ENCODE data around the gene PLXNB2. TPM values are rescaled to one million over a fixed set of nuclear protein-coding genes. Genes with fewer than 3 reads are reported as not detected.
"Not testable (repeated sequence)": the region's sequence is repeated elsewhere in the genome, so short reads cannot be mapped to it uniquely, and the experiment has no call there.

The PLXNB2 gene
- total RNA-seq, 1 donor from 2014 or later: 85.7 TPM

DNA sequence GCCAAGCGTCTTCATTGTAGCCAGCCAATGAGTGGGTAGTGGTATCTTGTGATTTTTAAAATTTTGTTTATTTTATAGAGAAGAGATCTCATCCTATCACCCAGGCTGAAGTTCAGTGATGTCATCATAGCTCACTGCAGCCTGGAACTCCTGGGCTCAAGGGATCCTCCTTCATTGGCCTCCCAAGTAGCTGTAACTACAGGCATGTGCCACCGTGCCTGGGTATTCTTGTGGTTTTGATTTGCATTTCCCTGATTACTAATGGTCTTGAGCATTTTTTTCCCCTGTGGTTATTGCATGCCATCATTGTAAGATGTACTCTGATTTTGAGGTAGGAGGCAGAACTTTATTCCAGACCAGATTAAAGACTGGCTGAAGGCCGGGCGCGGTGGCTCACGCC lies 21.8 kb upstream of the PLXNB2 start:
- intact Hi-C loops (cut with DNase I): loop anchor here (5.0 kb wide), 1 partner anchor 37 kb away; no protein-coding TSS in a partner anchor
- no peak for DNase-seq (ENCODE audit: low spot score)

DNA sequence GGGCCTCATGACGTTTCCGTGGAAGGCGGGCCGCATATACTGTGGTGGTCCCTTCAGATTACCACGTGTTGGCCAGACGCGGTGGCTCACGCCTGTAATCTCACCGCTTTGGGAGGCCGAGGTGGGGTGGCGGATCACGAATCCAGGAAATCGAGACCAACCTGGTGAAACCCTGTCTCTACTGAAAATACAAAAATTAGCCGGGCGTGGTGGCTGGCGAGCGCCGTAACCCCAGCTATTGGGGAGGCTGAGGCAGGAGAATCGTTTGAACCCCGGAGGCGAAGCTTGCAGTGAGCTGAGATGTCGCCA lies 20.2 kb upstream of the PLXNB2 start:
- DNase-seq (ENCODE audit: low spot score): no peak
- intact Hi-C loops (cut with DNase I): loop anchor here (1.0 to 5.0 kb wide), 2 partner anchors 35 to 51 kb away; no protein-coding TSS in a partner anchor

DNA sequence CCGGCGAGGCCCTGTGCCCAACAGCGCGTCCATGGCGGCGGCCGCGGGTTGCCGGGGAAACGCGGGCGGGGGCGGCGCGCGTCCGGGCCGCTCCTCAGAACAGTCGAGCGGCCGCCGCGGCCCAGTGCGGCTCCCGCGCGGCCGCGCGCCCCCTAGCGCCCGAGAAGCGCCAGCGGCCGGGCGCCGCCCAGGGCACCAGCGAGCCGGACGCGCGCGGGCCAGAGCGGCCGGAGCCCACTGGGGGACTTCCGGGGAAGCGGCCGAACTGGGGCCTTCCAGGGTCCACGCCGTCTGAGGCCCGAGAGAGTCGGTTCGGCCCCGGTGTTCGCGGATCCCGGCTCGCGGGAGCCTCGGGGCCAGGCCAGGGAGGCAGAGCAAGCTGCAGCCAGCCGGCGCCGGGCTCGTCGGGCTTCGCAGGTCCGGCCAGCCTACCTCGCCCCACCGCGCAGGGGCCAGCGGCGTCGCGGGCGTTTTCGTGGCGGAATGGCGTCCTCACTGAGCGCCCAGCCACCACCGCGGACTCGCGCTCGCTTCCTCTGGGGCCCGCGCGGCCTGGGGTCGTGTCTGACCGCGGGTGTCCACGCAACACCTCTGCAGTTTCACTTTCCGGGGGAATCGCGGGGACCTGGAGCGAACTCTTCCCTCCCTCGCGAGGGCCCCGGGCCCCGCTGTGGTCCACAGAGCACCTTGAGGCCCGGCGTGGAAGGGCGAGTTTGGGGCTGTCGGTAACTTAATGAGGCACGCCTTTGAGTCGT lies 19.7 kb upstream of the PLXNB2 start, which contains the start of gene DENND6B:
DENND6B (minus strand) TSS at position 57 of the 755 bp plus-strand sequence; CDS start at position 33, 24 bp downstream.
- DNase-seq (ENCODE audit: low spot score): peak; percentile 92
- intact Hi-C loops (cut with DNase I): loop anchor here (1.0 to 5.0 kb wide), 2 partner anchors 35 to 51 kb away; no protein-coding TSS in a partner anchor

DNA sequence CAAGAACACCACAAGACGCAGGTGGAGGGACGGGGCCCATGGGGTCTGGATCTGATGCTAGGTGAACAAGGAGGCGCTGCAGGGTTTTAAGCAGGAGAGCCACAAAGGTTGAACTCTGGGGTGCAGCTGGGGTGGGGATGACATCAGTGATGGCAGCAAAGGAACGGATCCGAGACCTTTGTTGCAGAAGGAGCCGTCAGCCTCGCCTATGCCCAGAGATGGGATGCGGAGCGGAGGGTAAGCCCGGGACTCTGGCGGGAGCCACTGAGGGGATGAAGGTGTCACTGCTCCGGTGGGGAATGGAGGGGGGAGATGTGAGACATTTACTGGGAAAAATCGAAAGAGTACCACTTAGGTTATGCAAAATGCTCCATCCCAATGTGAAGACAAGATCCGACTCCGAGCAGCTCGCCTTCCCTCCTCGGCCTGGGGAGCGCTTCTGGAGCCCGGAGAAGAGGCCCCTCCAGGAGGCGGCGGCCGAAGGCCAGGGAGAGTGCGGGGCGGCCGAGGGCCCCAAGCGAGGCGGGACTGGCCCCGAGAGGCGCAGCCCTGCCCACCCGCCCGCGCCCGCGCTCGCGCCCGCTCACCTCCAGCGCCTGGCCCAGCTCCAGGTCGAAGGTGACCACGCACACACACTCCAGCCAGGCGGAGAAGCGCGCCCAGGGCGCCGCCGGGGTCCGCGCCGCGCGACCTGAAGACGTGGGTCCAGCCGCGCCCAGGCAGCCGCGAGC lies 18.9 kb upstream of the PLXNB2 start:
- no peak for DNase-seq (ENCODE audit: low spot score)
- intact Hi-C loops (cut with DNase I): loop anchor here (5.0 kb wide), 1 partner anchor 34 kb away; no protein-coding TSS in a partner anchor

DNA sequence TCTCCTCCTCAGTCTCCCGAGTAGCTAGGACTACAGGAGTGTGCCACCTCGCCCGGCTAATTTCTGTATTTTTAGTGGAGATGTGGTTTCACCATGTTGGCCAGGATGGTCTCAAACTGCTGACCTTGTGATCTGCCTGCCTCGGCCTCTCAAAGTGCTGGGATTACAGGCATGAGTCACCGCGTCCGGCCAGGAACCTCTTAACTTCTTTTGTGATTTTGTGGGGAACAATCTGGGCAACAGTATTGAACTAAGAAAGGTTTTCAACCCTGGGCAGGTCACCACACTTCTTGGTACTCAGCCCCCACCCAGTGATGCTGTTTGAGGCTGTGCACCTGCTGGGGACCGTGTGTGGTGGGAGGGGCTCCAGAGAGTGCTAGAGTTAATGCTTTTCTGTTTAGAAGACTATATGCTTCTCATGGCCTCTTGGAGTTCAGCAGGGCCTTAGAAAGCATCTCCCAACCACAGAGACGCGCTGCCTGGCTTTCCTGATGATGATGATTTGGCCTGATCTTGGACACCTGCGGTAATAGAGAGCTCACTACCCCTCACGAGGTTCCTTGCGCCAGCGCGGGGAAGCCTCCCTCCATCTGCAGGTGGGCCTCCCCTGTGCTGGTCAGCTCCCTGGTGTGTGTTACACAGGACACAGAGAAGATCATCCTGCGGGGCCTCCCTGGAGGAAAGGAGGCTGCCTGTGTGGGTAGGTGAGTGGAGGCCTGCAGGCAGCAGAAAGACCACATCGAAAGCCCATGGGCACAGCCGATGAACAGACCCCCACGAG lies 18.2 kb upstream of the PLXNB2 start:
- intact Hi-C loops (cut with DNase I): loop anchor here (5.0 kb wide), 1 partner anchor 33 kb away; no protein-coding TSS in a partner anchor
- no peak for DNase-seq (ENCODE audit: low spot score)

DNA sequence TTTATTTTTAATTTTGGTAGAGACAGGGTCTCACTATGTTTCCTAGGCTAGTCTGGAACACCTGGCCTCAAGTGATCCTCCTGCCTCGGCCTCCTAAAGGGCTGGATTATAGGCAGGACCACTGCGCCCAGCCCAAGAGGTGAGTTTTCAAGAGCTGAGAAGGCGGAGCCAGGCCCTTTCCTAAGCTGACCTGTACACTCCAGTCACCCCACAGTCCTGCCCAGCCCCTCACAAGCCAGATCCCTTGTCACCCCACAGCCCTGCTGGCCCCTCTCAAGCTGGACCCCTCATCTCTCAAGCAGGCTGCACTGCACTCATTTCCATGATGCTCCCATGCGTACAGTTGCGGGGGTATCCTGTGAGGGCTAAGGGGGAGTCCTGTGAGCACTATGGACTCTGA lies 16.5 kb upstream of the PLXNB2 start:
- no peak for DNase-seq (ENCODE audit: low spot score)
- intact Hi-C loops (cut with DNase I): no loop called here

DNA sequence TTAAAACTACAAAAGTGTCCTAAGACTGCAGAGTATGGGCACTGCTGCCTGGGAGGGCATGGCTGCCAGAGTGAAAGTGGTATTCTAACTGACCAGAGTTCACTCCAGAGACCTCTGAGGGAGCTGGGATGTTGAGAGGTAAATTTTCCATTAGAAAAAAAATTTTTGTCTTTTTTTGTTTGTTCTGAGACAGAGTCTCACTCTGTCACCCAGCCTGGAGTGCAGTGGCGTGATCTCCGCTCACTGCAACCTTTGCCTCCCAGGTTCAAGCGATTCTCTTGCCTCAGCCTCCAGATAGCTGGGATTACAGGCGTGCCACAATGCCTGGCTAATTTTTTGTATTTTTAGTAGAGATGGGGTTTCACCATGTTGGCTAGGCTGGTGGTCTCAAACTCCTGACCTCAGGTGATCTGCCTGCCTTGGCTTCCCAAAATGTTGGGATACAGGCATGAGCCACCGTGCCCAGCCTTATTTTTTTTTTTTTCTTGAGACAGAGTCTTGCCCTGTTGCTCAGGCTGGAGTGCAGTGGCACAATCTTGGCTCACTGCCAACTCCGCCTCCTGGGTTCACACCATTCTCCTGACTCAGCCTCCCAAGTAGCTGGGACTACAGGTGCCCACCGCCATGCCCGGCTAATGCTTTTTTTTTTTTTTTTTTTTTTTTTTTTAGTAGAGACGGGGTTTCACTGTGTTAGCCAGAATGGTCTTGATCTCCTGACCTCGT lies 15.1 kb upstream of the PLXNB2 start:
- intact Hi-C loops (cut with DNase I); DNase-seq (ENCODE audit: low spot score): not testable (repeated sequence)

DNA sequence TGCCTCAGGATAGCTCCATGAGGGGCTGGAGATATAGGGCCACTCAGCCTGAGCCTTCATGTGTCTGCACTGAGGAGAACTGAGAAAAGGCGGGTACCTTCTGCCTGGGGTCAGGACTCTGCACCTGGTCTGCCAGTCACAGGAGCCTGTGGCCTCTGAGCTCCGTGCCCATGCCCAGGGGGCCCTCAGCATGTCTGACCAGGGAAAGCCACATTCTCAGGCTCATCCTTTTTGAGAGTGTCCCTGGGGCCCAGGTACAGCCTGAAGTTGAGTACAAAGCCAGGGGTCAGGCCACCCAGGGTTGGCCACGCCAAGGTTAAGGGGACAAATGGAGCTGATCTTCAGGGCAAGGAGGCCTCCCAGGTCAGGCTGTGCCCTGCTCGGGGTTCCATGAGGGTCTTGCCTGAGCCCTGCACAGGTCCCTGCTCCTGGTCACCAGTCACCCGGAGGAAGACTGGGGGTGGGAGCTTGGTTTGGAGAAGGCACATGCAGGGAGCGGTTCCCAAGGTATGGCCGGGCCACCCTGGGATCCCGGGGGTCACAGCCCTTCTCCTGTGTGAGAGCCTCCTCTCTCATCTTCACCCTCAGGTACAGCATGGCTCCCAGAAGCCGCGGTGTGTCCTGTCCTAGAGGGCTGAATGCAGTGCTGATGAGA lies 13.4 kb upstream of the PLXNB2 start:
- no peak for DNase-seq (ENCODE audit: low spot score)
- intact Hi-C loops (cut with DNase I): no loop called here

DNA sequence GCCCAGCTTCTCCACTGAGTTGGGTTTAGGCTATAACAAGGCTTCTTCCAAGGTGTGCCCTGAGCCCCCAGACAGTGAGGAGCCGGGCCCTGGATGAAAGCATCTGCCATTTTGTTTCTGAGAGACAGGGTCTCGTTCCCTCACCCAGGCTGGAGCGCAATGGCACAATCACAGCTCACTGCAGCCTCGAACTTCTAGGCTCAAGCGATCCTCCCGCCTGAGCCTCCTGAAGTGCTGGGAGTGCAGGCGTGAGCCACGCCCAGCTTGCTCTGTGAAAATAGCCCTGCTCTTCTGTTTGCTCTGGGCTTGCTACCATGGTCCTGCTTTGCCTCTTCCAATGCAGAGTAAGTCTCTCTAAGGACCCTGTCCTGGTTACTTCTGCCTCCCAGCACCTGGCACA lies 12.7 kb upstream of the PLXNB2 start:
- intact Hi-C loops (cut with DNase I): no loop called here
- no peak for DNase-seq (ENCODE audit: low spot score)

DNA sequence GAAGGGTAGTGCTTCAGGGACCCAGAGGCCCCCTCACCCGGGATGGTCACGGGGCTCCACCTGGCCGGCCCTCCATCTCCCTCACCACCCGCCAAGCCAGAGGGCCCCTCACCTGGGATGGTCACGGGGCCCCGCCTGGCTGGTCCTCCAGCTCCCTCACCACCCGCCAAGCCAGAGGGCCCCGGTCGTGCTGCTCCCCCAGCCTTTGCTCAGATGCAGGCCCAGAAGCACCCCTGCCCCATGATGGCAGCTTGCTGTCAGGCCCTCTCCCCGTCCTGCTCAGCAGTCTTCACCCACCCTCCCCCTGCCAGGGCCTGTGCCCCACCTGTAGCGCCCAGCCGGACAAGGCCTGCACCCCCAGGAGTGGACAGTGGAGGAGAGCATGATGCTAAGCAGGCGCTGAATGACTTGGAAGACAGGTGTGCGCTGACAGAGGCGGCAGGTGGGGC lies 12.1 kb upstream of the PLXNB2 start:
- intact Hi-C loops (cut with DNase I): no loop called here
- no peak for DNase-seq (ENCODE audit: low spot score)

DNA sequence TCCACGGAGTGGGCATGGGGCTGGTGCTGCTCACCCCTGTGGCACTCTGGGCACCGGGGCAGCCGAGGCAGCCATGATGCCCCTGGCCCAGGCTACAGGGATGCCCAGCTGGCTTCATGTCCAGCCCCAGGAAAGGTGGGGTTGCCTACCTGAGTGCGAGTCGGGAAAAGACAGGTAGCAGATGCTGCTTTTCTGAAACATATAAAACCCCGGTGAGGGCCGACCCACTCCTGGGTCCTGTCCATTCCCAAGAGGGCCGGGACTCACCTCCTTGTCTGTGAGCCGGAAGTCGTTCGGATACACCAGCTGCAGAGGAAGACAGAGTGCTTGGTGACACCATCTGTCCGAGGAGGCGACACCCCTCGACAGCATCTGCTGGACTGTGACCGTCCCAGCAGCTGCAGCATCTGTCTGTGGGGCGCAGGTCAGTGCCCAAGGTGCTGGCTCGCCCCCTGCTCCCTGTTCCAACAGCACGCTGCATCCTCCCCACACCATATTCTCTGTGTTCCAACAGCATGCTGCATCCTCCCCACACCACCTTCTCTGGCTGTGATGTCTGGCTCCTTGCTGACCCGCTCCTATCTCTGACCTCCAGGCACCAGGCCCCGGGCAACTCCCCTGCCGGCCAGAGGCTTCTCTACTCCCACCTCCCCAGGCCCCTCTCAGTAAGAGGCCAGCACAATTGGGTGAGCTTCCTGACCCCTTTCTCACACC lies 11.4 kb upstream of the PLXNB2 start:
- intact Hi-C loops (cut with DNase I): no loop called here
- no peak for DNase-seq (ENCODE audit: low spot score)

DNA sequence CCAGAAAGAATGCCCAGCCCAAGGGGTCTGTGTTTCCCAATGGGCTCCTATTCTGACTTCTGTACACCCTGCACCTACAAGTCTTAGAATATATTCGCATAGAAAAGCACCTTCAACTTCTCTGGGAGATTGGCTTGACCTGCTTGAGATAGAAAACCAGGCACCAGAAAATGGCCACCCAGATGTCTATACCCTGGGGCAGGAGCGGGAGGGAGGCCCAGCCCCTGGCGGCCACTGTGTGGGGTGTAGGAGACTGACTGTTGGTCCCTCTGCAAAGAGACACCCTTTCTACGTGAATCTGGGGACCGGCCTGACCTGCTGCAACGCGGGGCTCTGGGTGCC lies 10.9 kb upstream of the PLXNB2 start:
- no peak for DNase-seq (ENCODE audit: low spot score)

DNA sequence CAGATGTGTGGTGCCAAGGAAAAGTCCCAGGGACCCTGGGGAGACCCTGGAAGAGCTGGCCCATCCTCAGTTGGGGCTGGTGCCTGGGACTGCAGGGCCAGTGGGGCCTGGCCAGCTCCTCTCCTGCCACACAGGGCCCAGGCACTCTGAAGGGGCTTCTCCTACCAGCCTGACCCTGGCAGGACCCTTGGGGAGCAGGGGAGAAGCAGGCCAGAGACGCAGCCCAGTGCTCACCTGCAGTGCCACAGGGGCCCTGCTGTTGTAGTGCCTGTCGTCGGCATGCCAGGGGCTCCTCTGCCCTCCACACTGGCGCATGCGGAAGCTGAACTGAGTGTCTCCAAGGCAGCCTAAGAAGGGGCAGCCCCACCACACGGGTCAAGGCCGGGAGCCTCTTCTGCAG lies 10.2 kb upstream of the PLXNB2 start:
- DNase-seq (ENCODE audit: low spot score): no peak
- intact Hi-C loops (cut with DNase I): no loop called here

More for the DNA sequence above, 10.9 kb upstream of the PLXNB2 start:
- intact Hi-C loops (cut with DNase I): no loop called here

DNA sequence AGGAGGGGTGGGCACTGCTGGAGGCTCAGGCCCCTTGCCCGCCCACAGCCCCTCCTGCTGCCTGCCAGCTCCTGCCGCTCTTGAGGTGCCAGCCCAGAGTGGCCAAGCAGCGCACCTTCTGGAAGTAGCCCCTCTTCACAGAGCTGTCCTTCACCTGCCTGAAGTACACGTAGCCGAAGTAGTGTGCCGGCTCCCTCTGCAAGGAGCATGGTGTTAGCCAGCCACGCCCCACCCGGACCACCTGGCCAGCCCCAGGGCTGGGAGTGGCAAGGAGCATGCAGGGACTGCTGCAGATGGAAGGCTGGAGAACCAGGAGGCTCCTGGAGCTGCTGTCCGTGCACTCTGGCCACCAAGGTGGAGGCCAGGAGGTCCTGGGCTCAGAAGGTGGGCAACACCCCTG lies 9.7 kb upstream of the PLXNB2 start:
- intact Hi-C loops (cut with DNase I): no loop called here
- DNase-seq (ENCODE audit: low spot score): no peak

DNA sequence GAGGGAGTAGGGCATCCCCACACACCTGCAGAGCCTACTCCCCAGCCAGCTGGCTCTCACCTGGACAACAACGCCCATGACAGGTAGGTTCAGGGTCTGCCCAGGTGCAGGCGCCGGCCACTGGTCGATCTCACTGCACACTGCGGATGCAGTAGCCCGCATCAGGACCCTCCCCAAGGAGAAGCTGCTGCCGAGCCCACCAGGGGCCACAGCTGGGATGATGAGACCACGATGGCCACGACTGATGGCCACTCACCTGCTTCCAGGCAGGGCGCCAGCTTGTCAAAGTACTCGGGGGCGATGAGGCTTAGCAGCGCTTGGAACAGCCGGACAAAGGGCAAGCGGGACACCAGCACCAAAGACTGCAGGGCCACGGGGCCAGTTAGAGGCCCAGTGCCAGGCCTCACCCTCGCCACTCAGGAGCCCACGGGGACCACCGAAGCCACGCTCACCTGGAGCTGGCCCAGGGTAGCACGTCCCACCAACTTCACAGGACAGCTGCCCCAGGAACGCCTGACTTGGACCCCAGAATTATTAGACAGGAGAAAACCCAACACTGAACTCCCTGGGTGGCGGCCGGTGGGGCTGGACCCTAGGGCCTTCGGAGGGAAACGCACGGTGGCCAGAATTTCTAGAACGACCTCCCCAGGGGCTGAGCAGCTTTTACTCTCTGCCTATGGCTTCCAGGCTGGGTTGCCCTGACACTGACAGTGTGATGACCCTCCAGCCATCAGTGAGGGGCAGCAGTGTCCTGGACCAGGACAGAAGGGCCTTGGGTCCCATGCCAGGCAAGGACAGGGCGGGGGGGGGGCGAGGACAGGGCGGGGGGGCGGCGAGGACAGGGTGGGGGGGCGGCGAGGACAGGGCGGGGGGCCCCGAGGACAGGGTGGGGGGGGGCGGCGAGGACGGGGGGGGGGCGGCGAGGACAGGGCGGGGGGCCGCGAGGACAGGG lies 8.9 kb upstream of the PLXNB2 start:
- intact Hi-C loops (cut with DNase I): no loop called here
- no peak for DNase-seq (ENCODE audit: low spot score)

DNA sequence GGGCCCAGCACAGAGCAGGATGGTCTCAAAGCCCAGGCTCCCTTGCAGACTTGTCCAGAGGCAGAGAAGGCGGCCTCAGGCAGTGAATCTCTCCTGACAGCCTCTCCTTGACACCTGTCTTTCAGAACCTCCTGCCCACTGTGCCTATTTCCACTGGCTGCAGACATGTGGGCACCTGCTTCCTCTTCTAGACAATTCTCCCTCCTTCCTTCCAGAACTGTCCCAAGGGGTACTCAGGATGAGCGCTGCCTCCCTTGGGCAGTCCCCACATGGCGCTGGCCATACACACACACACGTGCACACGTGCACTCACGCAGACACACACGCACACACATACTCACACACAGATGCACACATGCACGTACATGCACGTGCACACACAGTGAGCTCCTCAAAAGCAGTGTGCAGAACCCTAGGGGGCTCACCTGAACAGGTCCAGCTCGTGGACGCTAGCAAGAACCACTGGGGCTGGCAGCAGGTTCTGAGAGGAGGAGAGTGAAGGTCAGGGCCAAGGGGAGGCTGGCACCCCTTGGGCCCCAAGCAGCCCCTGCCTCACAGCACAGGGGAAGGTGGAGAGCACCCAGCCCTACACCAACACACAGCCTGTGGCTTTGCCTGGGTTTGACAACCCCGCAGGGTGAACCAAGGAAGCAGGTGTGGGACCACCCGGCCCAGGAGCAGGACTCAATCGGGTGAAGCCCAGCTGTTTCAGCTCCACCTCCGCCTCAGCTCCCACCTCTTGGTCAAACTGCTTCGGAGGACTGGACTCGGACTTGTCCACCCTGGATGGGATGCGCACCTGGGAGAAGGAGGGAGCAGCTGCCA lies 8.1 kb upstream of the PLXNB2 start:
- no peak for DNase-seq (ENCODE audit: low spot score)

More for the DNA sequence above, 8.1 kb upstream of the PLXNB2 start:
- intact Hi-C loops (cut with DNase I): no loop called here
